GM11168 (cell line): ENCODE data around the gene UNK.
"Not testable (repeated sequence)": the region's sequence is repeated elsewhere in the genome, so short reads cannot be mapped to it uniquely, and the experiment has no call there.

Experiments used
- in situ Hi-C: fragments of 300-500 bp; cut with MboI; formaldehyde crosslinking; loops from one replicate; pipeline ENCODE4 v1.12.0; 2022; ENCODE audit warnings: low sequenced_read_pairs; ENCODE audit not compliant: unreplicated experiment

The UNK gene

DNA sequence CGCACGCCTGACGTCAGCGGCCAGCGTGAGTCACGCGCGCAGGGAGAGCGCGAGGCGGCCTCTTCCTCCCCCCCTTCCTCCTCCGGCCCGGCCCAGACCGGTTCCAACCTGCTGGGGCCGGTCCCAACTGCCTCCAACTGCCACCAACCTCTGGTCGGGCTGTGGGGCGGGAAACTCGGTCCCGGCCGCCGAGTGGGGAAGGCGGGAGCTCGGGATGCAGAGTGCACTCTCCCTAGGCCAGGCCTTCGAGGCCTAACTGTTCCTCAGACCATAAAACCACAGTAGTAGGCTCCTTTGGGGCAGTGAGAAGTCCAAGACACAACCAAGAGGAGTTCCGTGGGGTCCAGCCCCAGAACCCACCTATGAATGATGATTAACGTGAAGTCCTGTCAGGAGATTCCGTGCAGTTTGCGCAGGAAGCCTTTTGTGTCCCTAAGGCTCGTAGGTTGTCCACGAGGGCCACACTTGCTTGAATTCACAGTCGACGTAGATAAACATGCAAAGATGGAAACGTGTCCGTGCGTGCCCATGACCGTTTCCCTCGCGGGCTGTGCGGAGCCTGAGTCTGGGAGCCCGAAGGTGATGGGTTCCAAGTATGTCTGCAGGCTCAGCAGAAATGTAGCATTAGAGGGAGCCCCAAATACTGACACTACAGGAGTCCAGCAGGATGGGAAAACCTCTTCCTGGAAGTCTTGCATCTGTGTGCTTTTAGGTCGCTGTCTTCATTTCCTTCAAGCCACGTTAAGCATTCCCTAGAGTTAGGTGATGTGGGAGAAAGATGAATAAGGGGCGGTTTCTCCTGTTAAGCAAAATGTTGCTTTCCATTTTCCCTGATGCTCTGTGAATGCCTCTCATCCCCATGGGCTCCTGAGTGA, 647 bp downstream of the UNK start:
- in situ Hi-C loops: no loop called here

DNA sequence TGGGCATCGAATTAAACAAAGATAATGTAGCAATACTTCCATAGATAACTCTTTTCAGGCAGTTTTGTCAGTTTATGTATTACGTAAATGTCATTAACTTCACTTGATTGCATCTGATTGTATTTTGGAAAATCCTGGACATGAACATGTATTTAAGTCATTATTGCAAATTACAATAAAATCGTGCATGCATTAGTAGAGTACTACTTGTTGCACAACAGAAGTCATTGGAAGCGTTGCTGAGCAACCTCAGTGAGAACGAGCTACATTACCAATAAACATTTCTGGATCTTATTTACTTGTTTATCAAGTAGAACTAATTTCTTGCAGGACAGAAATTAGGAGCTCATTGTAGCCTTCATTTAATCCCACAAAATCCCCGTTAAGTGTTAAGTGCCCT, 6.6 kb downstream of the UNK start:
- in situ Hi-C loops: no loop called here

DNA sequence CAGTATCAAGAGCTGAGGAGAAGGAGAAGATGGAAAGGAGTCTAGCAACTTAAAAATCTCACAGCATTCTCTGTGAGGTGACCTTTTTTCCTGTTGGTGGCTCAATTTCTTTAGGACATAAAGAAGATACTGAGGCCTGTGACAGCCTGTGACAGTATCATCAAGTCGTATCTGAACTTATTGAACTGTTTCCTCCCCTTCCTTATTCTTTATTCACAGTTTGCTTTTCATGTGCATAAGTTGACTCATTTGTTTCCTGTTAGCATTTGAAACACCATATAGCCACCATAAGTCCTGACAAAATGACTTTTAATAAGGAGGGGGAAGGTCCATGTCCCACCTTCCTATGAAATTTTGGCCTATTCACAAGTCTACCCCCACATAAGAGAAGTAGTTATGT, 8.9 kb downstream of the UNK start:
- in situ Hi-C loops: no loop called here

DNA sequence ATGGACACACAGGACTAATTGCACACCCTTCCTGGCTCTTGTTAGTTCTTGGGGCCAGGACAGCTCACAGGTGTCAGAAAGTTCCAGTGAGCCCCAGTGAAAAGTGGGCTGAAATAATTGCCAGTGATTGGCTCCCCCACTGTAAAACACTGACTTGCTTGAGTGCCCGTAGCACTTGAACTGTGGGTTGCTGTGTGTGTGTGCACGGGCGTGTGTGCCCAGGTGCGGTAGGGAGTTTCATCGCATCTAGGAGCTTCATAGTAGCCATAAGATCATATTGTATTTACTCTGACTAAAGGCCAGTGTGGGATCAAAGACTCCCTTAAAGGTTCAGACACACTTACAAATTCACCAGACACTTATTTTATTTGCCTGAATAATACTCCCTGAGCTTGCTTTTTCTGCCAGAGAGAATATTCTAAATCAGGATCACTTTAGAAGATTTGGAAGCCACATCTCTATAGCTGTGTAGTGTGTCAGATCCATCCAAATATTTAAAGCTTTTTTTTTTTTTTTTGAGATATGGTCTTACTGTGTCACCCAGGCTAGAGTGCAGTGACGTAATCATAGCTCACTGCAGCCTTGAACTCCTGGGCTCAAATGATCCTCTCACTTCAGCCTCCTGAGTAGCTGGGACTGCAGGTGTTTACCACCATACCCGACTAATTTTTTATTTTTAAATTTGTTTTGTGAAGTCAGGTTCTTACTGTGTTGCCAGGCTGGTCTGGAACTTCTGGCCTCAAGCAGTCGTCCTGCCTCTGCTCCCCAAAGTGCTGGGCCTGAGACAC, 11.4 kb downstream of the UNK start:
- in situ Hi-C loops: no loop called here

DNA sequence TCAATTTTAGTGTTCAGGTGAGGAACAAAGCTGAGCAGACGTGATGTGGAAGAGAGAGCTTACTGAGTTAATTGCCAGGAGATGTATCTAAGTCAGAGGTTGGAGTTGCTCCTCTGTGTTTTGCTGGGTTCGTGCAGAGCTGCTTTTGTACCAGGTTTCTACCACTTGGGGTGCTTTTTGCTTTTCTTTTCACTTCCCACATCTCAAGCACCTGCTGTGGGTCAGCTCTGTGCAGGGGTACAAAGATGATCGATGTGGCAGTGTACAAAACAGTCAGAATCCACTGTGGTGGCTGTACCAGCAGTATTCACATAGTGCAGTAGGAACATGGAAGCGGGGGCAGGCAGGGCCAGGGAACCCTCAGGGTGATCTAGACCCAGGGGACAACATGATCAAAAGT, 14.8 kb downstream of the UNK start:
- in situ Hi-C loops: no loop called here

DNA sequence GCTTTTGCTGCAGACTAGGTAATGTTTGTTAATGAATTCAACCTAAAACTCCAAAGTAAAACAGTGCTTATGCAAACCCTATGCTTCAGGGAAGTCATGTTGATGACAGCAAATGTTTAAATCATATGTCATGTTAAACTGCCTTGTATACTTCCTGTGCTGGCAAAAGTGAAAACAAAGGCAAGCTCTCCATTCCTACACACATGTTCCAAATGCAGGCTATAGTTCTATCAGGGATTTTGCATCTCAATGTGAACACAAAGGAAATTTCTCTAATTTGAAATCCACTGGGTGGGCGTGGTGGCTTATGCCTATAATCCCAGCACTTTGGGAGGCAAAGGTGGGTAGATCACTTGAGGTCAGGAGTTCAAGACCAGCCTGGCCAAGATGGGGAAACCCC, 19.3 kb downstream of the UNK start:
- in situ Hi-C loops: no loop called here

DNA sequence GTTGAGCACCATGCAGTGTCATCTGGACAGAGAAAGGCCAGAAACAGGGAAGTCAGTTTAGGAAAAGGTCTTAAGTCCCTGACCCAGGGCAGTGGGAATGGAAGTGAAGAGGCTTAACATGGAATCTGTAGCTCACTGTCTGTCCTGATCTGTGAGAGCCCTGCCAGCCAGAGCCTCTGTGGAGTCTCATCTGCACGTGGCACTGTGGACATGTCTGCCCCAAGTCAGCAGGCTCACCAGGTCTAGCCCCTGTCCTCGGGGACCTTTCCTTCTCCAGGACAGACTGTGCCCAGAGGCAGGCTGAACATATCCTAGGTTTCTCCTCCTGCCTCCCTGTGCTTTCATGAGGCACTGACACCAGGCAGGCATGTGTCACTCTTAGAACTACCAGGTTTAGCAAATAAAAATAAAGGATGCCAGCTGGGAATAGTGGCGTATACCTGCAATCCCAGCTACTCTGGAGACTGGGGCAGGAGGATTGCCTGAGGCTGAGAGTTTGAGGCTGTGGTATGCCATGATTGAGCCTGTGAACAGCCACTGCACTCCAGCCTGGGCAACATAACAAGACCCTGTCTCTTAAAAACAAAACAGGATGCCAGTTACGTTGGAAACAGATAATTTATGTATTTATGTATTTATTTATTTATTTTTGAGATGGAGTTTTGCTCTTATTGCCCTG, 22.4 kb downstream of the UNK start:
- in situ Hi-C loops: no loop called here

DNA sequence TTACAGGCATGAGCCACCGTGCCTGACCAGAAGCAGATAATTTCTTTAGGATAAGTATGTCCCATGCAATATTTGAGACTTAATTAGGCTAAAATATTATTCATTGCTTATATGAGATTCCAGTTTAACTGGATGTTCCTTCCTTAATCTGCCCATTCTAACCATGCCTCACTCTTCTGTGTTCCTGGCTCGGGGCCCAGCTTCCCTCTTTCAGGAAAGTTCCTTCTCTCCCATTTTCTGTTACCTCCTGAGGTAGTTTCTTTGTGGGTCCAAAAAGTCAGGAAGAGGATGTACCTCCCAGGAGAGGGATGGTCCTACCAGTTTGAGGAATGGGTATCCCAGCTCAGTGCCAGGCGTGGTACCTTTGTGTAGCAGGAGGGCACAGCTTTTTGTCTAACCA, 23.3 kb downstream of the UNK start:
- in situ Hi-C loops: no loop called here

DNA sequence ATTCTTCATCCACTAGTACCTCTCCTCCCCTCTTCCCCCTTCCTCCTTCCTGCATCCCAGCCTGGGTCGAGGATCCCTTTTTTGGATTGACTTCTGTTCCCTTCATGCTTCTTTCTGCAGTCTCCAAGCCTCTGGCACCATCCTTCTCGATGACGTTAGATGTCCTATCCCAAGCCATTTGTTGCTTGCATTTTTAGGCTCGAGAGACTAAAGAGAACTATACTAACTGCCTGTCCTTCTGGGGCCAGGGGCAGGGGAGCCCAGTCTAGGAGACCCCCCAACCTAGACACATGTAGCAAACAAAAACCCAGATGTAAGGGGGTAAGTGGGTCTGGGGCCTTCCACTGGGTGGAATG, 23.9 kb downstream of the UNK start:
- in situ Hi-C loops: no loop called here

DNA sequence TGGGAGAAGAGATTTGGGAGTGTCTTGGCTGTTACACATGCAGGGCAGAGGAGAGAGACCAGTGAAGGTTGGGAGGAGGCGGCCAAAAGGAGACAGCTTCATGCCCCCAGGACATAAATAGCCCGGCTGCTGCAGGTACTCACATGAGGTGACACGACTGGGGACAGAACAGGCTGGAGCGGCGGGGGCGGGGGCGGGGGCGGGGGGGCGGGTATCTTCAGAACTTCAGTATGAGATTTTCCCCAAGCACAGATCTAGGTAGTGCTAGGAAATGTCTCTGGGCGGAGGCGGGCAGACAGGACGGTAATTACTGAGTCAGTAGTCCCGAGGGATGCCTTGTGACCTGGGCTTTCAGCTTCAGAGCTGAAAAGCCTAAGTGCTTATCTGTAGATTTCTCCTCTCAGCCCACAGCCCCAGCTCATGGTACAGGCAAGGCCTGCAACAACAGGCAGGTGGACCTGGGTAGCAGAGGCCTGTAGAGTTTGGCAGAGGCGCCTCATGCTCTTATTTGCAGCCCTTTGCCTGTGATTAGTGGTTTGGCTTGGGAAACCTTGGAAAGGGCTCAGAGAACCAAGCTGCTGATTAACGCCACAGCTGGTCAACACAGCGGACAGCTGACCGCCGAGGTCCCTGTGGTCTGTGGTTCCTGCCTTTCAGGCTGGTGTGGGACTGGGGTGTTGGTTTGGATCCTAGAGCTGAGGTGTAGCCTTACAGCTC, 24.5 kb downstream of the UNK start:
- in situ Hi-C loops: no loop called here

DNA sequence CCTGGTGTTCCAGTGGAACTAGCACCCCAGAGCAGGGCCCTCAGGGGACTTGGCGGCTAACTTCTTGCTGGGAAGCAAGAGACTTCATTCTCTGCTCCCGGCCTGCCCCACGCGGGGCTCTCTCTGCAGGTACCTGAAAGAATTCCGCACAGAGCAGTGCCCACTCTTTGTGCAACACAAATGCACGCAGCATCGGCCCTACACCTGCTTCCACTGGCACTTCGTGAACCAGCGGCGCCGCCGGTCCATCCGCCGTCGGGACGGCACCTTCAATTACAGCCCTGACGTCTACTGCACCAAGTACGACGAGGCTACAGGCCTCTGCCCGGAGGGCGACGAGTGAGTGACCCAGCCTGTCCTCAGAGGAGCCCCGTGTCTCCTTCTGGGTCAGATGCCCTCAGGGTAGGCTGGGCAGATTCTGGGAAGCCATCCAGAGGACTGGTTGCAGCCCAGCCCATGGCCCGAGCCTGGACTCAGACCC, 25.1 kb downstream of the UNK start:
- in situ Hi-C loops: no loop called here

DNA sequence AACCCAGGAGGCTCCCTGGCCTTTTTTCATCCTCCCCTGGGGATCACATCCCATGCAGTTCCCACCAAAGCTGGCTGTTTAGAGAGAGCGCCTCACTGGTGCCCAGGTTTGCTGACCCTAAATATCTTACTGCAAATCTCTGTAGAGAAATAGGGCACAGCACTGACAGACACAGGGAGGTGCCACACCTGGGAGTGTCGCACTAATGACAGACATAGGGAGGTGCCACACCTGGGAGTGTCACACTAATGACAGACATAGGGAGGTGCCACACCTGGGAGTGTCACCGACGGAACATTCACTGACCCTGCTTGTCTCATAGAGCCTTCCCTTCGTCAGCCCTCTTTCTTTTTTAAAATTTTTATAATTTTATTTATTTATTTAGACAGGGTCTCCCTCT, 25.6 kb downstream of the UNK start:
- in situ Hi-C loops: no loop called here

DNA sequence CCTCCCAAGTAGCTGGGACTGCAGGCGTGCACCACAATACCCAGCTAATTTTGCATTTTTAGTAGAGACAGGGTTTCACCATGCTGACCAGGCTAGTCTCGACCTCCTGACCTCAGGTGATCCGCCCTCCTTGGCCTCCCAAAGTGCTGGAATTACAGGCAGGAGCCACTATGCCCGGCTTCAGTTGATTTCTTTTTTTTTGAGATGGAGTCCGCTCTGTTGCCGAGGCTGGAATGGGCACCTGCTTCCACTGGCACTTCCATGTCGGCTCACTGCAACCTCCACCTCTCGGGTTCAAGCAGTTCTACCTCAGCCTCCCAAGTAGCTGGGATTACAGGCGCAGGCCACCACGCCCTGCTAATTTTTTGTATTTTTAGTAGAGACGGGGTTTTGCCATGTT, 26.1 kb downstream of the UNK start:
- in situ Hi-C loops: not testable (repeated sequence)

DNA sequence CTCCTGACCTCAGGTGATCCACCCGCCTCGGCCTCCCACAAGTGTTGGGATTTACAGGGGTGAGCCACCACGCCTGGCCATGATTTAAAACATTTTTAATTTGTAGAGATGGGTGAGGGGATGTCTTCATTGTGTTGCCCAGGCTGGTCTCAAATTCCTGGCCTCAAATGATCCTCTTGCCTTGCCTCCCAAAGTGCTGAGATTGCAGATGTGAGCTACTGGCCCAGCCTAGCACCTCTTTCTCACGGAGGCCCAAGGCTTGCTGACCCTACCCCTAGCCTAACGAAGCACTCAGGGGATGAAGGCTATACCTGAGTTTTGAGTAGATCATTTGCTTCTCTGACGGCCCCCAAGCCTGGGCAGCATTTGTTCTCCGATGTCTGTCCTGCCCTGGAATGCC, 26.6 kb downstream of the UNK start:
- in situ Hi-C loops: no loop called here

DNA sequence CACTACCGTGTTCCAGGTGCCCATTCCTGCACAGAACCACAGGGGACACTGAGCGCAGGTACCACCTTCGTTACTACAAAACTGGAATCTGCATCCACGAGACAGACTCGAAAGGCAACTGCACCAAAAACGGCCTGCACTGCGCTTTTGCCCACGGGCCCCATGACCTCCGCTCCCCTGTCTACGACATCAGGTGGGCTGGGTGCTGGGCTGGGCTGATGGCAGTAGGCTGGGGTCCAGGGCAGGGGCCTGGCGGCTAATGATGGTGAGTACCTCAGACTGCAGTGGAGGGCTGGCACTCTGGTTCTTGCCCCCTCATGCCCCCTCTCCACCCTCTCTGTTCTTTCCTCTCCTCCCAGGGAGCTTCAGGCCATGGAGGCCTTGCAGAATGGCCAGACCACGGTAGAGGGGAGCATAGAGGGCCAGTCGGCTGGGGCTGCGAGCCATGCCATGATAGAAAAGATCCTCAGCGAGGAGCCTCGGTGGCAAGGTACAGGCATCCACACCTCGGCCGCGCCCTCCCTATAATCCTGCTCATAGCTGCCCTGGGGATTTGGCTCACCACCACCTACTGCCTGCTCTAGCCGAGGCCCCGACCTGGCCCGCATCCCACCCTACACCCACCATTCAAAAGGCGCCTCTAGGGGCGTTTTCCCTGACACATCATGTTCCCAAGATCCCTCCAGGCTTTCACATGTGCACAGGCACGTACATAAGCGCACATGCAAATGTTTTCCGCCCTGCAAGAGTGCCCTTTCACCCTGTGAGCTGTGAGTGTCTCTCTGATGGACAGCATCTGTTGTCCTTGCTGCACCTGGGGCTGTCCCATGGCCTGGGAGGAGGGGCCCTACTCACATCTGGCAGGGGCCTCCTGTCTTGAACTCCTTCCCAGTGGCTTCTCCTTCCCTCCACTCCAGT, 27.7 kb downstream of the UNK start:
- in situ Hi-C loops: no loop called here

DNA sequence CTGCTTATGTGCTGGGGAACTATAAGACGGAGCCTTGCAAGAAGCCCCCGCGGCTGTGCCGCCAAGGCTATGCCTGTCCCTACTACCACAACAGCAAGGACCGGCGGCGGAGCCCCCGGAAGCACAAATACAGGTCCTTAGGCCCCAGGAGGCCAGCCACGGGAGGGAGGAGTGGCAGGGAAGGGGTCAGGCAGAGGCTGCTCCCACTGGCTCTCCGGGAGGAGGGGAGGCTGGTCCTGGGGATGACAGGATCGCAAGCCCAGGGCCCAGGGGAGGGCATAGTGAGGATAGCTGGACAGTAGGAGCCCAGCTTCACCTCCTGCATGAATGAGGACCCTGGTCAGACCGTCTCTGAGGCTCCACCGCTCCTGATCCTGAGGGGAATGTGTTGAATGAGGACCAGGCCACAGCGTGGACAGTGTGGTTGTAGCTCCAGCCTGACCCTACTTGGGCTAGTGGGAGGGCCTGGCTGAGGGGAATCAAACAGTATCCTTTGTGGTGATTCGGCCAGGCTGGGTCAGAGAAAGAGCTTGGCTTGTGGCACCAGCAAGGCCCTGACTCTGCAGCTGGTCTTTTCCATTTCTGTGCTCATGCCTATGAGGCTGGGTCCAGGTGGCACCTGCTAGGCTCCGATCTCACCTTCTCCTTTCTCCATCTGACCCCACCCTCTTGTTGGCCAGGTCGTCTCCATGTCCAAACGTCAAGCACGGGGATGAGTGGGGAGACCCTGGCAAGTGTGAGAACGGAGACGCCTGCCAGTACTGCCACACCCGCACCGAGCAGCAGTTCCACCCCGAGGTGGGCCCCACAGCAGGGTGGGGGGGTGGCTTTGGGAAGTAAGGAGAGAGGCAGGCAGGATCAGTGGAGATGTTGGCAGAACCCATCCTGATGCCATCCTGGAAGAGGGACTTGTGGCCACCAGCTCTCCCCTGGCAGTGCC, 28.7 kb downstream of the UNK start:
- in situ Hi-C loops: no loop called here

DNA sequence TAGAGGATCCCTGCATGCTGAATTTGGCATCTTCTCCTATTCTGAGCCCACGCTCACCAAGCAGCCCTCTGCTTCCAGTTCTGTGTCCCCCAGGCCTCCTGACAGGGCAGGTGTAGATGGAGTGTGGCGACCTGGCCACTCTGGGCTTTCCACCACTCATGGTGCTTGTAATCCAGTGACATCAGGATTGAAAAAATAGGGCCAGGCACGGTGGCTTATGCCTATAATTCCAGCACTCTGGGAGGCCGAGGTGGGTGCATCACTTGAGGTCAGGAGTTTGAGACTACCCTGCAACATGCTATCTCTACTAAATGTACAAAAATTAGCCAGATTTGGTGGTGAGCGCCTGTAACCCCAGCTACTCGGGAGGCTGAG, 29.4 kb downstream of the UNK start:
- in situ Hi-C loops: no loop called here

DNA sequence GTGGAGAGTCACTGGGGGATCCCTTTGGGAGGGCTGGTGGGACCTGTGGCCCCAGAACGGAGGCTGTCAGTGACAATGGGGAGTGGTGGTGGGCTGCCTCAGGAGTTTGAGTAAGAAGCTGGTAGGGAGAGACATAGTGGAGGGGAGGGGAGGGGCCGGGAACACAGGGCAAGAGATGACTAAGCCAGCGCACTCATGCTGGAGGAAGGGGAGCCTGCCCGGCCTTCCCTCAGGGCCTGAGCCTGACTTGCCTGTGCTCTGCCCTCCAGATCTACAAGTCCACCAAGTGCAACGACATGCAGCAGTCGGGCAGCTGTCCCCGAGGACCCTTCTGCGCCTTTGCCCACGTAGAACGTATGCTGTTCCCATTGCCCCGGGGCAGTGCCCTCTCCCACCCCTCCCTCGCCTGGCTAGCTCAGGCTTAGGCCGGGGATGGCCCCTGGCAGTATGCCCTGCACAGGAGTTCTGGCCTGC, 30.3 kb downstream of the UNK start:
- in situ Hi-C loops: no loop called here
